HL-60 (cell line): ENCODE measurements around the gene PDXK.

ENCODE experiments used
- GABPA ChIP-seq: IDR thresholded peaks from 2 replicates; pipeline ENCODE4 v1.6.1; 2012; ENCODE audit warnings: low read depth
- POLR2AphosphoS5 ChIP-seq: IDR thresholded peaks from 2 replicates; pipeline ENCODE4 v1.6.1; 2012; ENCODE audit warnings: low read depth
- TF ChIP-seq, protein P1 (sequence below): IDR thresholded peaks from one replicate; pipeline ENCODE4 v1.5.1; 2011; ENCODE audit warnings: low read length, control low read depth, inconsistent platforms; ENCODE audit not compliant: insufficient read depth

DNA sequence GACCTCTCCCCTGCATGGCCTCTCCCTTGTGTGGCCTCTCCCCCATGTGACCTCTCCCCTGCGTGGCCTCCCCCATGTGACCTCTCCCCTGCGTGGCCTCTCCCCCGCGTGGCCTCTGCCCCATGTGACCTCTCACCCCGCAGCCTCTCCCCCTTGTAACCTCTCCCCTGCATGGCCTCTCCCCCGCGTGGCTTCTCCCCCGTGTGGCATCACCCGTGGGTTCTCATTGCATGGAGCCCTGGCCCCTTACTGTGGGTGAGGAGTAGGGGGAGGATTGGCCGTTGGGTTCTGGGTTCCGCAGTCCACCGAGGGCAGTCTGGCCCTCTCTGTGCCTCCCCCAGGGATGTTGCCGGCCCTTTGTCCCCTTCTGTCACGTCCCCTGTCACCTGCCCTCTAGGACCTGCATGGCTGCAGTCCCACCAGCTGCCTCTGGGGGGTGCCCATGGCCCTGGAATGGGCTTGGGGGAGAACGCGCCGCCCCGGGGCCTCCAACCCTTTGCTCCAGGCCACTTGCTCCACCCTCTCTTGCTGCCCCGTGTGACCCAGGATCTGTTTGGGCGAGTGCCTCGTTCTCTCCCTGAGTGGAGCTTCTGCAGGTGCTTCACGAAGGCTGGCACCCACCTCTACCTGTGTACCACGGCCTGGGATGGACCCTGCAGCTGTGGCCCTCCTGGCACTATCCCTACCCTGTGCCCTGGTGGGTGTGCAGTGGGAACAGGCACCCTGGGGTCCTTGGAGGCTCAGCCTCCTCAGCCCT, 91.8 kb downstream of the PDXK start:
- TF ChIP-seq, protein P1, sequence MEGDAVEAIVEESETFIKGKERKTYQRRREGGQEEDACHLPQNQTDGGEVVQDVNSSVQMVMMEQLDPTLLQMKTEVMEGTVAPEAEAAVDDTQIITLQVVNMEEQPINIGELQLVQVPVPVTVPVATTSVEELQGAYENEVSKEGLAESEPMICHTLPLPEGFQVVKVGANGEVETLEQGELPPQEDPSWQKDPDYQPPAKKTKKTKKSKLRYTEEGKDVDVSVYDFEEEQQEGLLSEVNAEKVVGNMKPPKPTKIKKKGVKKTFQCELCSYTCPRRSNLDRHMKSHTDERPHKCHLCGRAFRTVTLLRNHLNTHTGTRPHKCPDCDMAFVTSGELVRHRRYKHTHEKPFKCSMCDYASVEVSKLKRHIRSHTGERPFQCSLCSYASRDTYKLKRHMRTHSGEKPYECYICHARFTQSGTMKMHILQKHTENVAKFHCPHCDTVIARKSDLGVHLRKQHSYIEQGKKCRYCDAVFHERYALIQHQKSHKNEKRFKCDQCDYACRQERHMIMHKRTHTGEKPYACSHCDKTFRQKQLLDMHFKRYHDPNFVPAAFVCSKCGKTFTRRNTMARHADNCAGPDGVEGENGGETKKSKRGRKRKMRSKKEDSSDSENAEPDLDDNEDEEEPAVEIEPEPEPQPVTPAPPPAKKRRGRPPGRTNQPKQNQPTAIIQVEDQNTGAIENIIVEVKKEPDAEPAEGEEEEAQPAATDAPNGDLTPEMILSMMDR = peak; percentile 85
- 0 out of 2 replicates have a peak, but pooled peaks have one; percentile 9 for TF ChIP-seq POLR2AphosphoS5
- TF ChIP-seq GABPA = no peak
